K562 (cell line): ENCODE data around the gene DCAF4. TPM values are rescaled to one million over a fixed set of nuclear protein-coding genes. Genes with fewer than 3 reads are reported as not detected.

Experiments
- ATAC-seq: fragments of 200-7000 bp; cut with Tn5 transposase; 3 replicates; pipeline ENCODE4 v1.9.1; 2020; ENCODE audit warnings: moderate library complexity
- BruUV-seq: library from RNA; stranded (reverse); fragments of 400-500 nt; replicated peaks from 2 replicates; lab custom pipeline; 2021; lab: Mats Ljungman, UMichigan
- CTCF ChIA-PET: fragments of 300-600 bp; formaldehyde crosslinking; extraction: SDS; loops from one replicate; lab custom pipeline; 2021; ENCODE audit warnings: low intra/inter-chr PET ratio; lab: Yijun Ruan, JAX
- POLR2A ChIA-PET: fragments of 300-600, 350-650 bp; sonication (Branson Sonifier 250); formaldehyde crosslinking; extraction: SDS; loops from one replicate; lab custom pipeline; 2021; ENCODE audit warnings: antibody characterized with exemption, inconsistent platforms; lab: Yijun Ruan, JAX
- DNase-seq, 4 experiments: peaks; one replicate each; pipeline versions ENCODE4 v3.0.0 to v3.0.0-alpha.2; 2011 to 2018; ENCODE audit warnings: low spot score in 3 of 4, mixed read lengths in 3 of 4; ENCODE audit errors: extremely low read depth in 1 of 4
- FAIRE-seq: peaks from 2 replicates; lab custom pipeline; 2011; peaks lifted over from hg19 to GRCh38; lab: Jason Lieb, UNC
- H2AFZ ChIP-seq: 2 replicates; pipeline ENCODE4 v1.6.0; 2011; ENCODE audit warnings: low read depth, low read length, control low read depth, inconsistent platforms
- H3K27ac ChIP-seq: fragments of 200-600 bp; 3 replicates; pipeline ENCODE4 v1.8.0; 2011; ENCODE audit warnings: low read depth, mild to moderate bottlenecking, control low read depth, inconsistent platforms, low read length, moderate library complexity, mixed read lengths; ENCODE audit errors: extremely low read depth
- H3K27me3 ChIP-seq, 2 experiments: fragments of 300-600 bp in 1 of 2; 2 replicates in 1 of 2; 3 replicates in 1 of 2; pipeline versions ENCODE4 v1.6.0 to v1.8.0; 2011; ENCODE audit warnings: inconsistent platforms in 2 of 2, low read length in 2 of 2, mild to moderate bottlenecking in 1 of 2, mixed read lengths in 1 of 2, moderate library complexity in 1 of 2; ENCODE audit not compliant: control insufficient read depth in 2 of 2, insufficient read depth in 2 of 2
- H3K36me3 ChIP-seq: fragments of 300-600 bp; 3 replicates; pipeline ENCODE4 v1.8.0; 2011; ENCODE audit warnings: mild to moderate bottlenecking, low read length, inconsistent platforms; ENCODE audit not compliant: control insufficient read depth, insufficient read depth
- H3K4me1 ChIP-seq, 2 experiments: fragments of 200-600 bp in 1 of 2; replicated peaks in 1 of 2; 2 replicates in 1 of 2; 3 replicates in 1 of 2; pipeline versions ENCODE4 v1.5.1 to v1.8.0; 2011; ENCODE audit warnings: inconsistent platforms in 2 of 2, low read length in 2 of 2, mild to moderate bottlenecking in 1 of 2, mixed read lengths in 1 of 2, moderate library complexity in 1 of 2; ENCODE audit not compliant: control insufficient read depth in 2 of 2, insufficient read depth in 2 of 2
- H3K4me2 ChIP-seq: 2 replicates; pipeline ENCODE4 v1.6.1; 2011; ENCODE audit warnings: low read length, control low read depth, inconsistent platforms, mixed read lengths; ENCODE audit not compliant: insufficient read depth
- H3K4me3 ChIP-seq: fragments of 200-600 bp; sonication (generic), shearing (Covaris generic); 2 replicates; pipeline ENCODE4 v1.5.1; 2016; ENCODE audit warnings: control low read depth, inconsistent platforms
- H3K79me2 ChIP-seq: fragments of 200-600 bp; 3 replicates; pipeline ENCODE4 v1.8.0; 2011; ENCODE audit warnings: low read length, inconsistent platforms; ENCODE audit not compliant: control insufficient read depth, insufficient read depth
- H3K9ac ChIP-seq, 2 experiments: 2 replicates each; pipeline versions ENCODE4 v1.6.0 to v1.6.1; 2011; ENCODE audit warnings: low read depth in 2 of 2, low read length in 2 of 2, control low read depth in 1 of 2, inconsistent platforms in 1 of 2, mild to moderate bottlenecking in 1 of 2, mixed read lengths in 1 of 2; ENCODE audit not compliant: insufficient read depth in 1 of 2
- H3K9me1 ChIP-seq: one replicate; pipeline ENCODE4 v1.6.0; 2011; ENCODE audit warnings: inconsistent platforms, mild to moderate bottlenecking, low read length, moderate library complexity; ENCODE audit not compliant: control insufficient read depth, insufficient read depth
- H3K9me3 ChIP-seq: replicated peaks from 2 replicates; pipeline ENCODE4 v1.5.1; 2011; ENCODE audit warnings: low read depth, low read length, inconsistent platforms; ENCODE audit not compliant: control insufficient read depth, insufficient read depth
- H4K20me1 ChIP-seq: replicated peaks from 2 replicates; pipeline ENCODE4 v1.6.1; 2011; ENCODE audit warnings: low read length, inconsistent platforms, mixed read lengths; ENCODE audit not compliant: control insufficient read depth, insufficient read depth
- CEBPB ChIP-seq: fragments of 450-650 bp; IDR thresholded peaks from 2 replicates; pipeline ENCODE4 v1.6.1; 2016; ENCODE audit warnings: missing genetic modification characterization, missing compliant biosample characterization
- CEBPG ChIP-seq, 3 experiments: fragments of 200-800 bp in 1 of 3; sonication (Bioruptor generic) in 1 of 3; sonication (generic) in 1 of 3; formaldehyde crosslinking in 1 of 3; IDR thresholded peaks in 2 of 3; conservative IDR thresholded peaks in 1 of 3; 2 replicates each; pipeline versions ENCODE4 v1.6.1 to v1.8.0; 2016 to 2022; ENCODE audit warnings: missing compliant biosample characterization in 2 of 3, missing genetic modification characterization in 2 of 3, mild to moderate bottlenecking in 1 of 3, missing genetic modification reagents in 1 of 3
- CHD1 ChIP-seq: fragments of 200-600 bp; sonication (generic); IDR thresholded peaks from one replicate; pipeline ENCODE4 v1.6.1; 2012; ENCODE audit warnings: mild to moderate bottlenecking, moderate library complexity, low read length, inconsistent platforms
- CTBP1 ChIP-seq: fragments of 450-650 bp; IDR thresholded peaks from 2 replicates; pipeline ENCODE4 v1.6.1; 2016; ENCODE audit warnings: borderline replicate concordance
- KHSRP ChIP-seq: fragments of 450-650 bp; IDR thresholded peaks from 2 replicates; pipeline ENCODE4 v1.6.1; 2017
- MXD1 ChIP-seq: fragments of 250-450 bp; sonication (Bioruptor Pico); IDR thresholded peaks from 2 replicates; pipeline ENCODE4 v1.8.0; 2021; ENCODE audit warnings: borderline replicate concordance, mild to moderate bottlenecking, moderate library complexity; ENCODE audit not compliant: poor library complexity, severe bottlenecking
- RCOR1 ChIP-seq, 2 experiments: IDR thresholded peaks; 2 replicates each; pipeline ENCODE4 v1.6.1; 2012; ENCODE audit warnings: low read depth in 2 of 2, low read length in 2 of 2, borderline replicate concordance in 1 of 2, improper control_type of control experiment in 1 of 2
- RFX1 ChIP-seq: fragments of 450-650 bp; IDR thresholded peaks from 2 replicates; pipeline ENCODE4 v1.6.1; 2016; ENCODE audit warnings: mild to moderate bottlenecking, moderate library complexity
- SPI1 ChIP-seq: IDR thresholded peaks from 2 replicates; pipeline ENCODE4 v1.6.1; 2011; ENCODE audit warnings: low read depth, low read length, control low read depth, borderline replicate concordance
- STAT5A ChIP-seq: IDR thresholded peaks from 2 replicates; pipeline ENCODE4 v1.6.1; 2012; ENCODE audit warnings: low read length, inconsistent platforms, borderline replicate concordance
- TSHZ1 ChIP-seq: fragments of 250-450 bp; sonication (Bioruptor Pico); IDR thresholded peaks from 2 replicates; pipeline ENCODE4 v1.4.0; 2020; ENCODE audit warnings: mild to moderate bottlenecking, moderate library complexity
- ZSCAN32 ChIP-seq: fragments of 450-650 bp; formaldehyde crosslinking; IDR thresholded peaks from 2 replicates; pipeline ENCODE4 v1.4.0; 2020; ENCODE audit warnings: mild to moderate bottlenecking, moderate library complexity
- WGBS: fragments of 100-300 bp; shearing (Covaris generic); methylation state at CpG from one replicate; pipeline ENCODE4 v1.1.6; 2016; ENCODE audit warnings: low coverage, mixed read lengths; ENCODE audit not compliant: insufficient coverage; ENCODE audit errors: missing lambda C conversion rate; 5-methylcytosine and 5-hydroxymethylcytosine counted together
- in situ Hi-C: fragments of 300-500 bp; cut with MboI; formaldehyde crosslinking; loops from 4 replicates; pipeline ENCODE4 v1.15.0; 2018; ENCODE audit warnings: inconsistent platforms, mixed read lengths
- intact Hi-C: fragments of 100-400 bp; cut with micrococcal nuclease; formaldehyde crosslinking; loops from 2 replicates; pipeline ENCODE4 v1.14.2; 2022
- polyA plus RNA-seq, 8 experiments: library from polyadenylated mRNA; depleted of rRNA in 4 of 8; stranded (reverse) in 5 of 8; unstranded in 3 of 8; fragments of >200 nt; fragmentation: Nextera tagmentation in 2 of 8; fragmentation: Illumina TruSeq in 1 of 8; extraction: Ambion mirVana in 2 of 8; extraction: Trizol in 1 of 8; gene quantifications; 2 replicates each; pipeline versions ENCODE4 v1.2.1 to v1.2.3, GENCODE V29; 2011 to 2014; ENCODE audit warnings: inconsistent platforms in 1 of 8, missing spikeins in 1 of 8
- total RNA-seq, 7 experiments: library from RNA; depleted of rRNA in 6 of 7; stranded (reverse); fragments of >200 nt in 6 of 7; fragmentation: Illumina TruSeq in 2 of 7; extraction: Trizol in 2 of 7; gene quantifications; 2 replicates each; pipeline versions ENCODE4 v1.2.1 to v1.2.3, GENCODE V29; 2011 to 2021; ENCODE audit warnings: low replicate concordance in 1 of 7
- TF ChIP-seq, protein P1 (sequence below): sonication (generic); formaldehyde crosslinking; IDR thresholded peaks from 2 replicates; pipeline ENCODE4 v1.8.0; 2023; ENCODE audit warnings: missing genetic modification reagents, mild to moderate bottlenecking, borderline replicate concordance

Gene DCAF4
- total and polyA plus RNA-seq, 9 of the 15 experiments (the other 6 are each of a cell fraction or from before 2014, with no cell fraction given), result 2.7 to 49.2 (median 22.9) TPM

GRCh38 chr14:72880820-72881219 is 45.4 kb upstream of the DCAF4 start:
- Histone ChIP-seq H3K27ac (no peak overlapping the region), H3K4me2 (peak overlapping the region; percentile 27), H3K4me1 (peaks cover 0 to 6% of the 10 kb centered on the region in 2 experiments; a peak in 3 of 5 replicates), H3K9me3 (no peaks in the 10 kb centered on the region), H3K4me3 (no peak overlapping the region), H2AFZ (no peak overlapping the region), H4K20me1 (no peaks in the 10 kb centered on the region), H3K27me3 (no peaks in the 10 kb centered on the region), H3K9ac (no peak overlapping the region), H3K79me2 (no peaks in the 10 kb centered on the region), H3K36me3 (no peaks in the 10 kb centered on the region), H3K9me1 (no peaks in the 10 kb centered on the region)
- no TSS peak for BruUV-seq
- in situ Hi-C loops (no loop called here), intact Hi-C loops (no loop called here)
- CTCF ChIA-PET, result no interaction called here
- TF ChIP-seq MXD1 (CRISPR knock-in tag) (no peak), STAT5A (no peak), CEBPG (CRISPR knock-in tag; IDR thresholded peaks at IDR 0.05) (no peak), CEBPG (tag; conservative IDR thresholded peaks at IDR 0.05 in 1 of 2, IDR thresholded peaks at IDR 0.05 in 1 of 2) (0 out of 4 replicates have a peak, but pooled peaks of 1 of the 2 experiments have one; percentile 41), SPI1 (peak; percentile 95), CHD1 (no peak), TSHZ1 (no peak), ZSCAN32 (CRISPR knock-in tag) (peak; percentile 68; the same call in 1 of the 2 replicates), CEBPB (tag) (peak; percentile 57), RFX1 (peak; percentile 60), CTBP1 (peak; percentile 72; the same call in 1 of the 2 replicates), KHSRP (no peak), RCOR1 (IDR thresholded peaks at IDR 0.05; ENCODE audit: borderline replicate concordance in 1 of 2, low read depth in 2 of 2, low read length in 2 of 2) (0 out of 4 replicates have a peak, but pooled peaks of 1 of the 2 experiments have one; percentile 38)
- TF ChIP-seq, protein P1, sequence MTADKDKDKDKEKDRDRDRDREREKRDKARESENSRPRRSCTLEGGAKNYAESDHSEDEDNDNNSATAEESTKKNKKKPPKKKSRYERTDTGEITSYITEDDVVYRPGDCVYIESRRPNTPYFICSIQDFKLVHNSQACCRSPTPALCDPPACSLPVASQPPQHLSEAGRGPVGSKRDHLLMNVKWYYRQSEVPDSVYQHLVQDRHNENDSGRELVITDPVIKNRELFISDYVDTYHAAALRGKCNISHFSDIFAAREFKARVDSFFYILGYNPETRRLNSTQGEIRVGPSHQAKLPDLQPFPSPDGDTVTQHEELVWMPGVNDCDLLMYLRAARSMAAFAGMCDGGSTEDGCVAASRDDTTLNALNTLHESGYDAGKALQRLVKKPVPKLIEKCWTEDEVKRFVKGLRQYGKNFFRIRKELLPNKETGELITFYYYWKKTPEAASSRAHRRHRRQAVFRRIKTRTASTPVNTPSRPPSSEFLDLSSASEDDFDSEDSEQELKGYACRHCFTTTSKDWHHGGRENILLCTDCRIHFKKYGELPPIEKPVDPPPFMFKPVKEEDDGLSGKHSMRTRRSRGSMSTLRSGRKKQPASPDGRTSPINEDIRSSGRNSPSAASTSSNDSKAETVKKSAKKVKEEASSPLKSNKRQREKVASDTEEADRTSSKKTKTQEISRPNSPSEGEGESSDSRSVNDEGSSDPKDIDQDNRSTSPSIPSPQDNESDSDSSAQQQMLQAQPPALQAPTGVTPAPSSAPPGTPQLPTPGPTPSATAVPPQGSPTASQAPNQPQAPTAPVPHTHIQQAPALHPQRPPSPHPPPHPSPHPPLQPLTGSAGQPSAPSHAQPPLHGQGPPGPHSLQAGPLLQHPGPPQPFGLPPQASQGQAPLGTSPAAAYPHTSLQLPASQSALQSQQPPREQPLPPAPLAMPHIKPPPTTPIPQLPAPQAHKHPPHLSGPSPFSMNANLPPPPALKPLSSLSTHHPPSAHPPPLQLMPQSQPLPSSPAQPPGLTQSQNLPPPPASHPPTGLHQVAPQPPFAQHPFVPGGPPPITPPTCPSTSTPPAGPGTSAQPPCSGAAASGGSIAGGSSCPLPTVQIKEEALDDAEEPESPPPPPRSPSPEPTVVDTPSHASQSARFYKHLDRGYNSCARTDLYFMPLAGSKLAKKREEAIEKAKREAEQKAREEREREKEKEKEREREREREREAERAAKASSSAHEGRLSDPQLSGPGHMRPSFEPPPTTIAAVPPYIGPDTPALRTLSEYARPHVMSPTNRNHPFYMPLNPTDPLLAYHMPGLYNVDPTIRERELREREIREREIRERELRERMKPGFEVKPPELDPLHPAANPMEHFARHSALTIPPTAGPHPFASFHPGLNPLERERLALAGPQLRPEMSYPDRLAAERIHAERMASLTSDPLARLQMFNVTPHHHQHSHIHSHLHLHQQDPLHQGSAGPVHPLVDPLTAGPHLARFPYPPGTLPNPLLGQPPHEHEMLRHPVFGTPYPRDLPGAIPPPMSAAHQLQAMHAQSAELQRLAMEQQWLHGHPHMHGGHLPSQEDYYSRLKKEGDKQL (CRISPR knock-in tag), result no peak
- peak; percentile 38; the same call in 2 of the 3 replicates for ATAC-seq
- no peak for FAIRE-seq
- peak in 1 of 4 experiments; percentile 22 for DNase-seq
- POLR2A ChIA-PET, result no interaction called here
- 0% methylated on average over 2 of the region's 2 CpGs for WGBS
